DMS153 (cell line): ENCODE results near the gene NPHP3.
"Not testable (repeated sequence)": the region's sequence is repeated elsewhere in the genome, so short reads cannot be mapped to it uniquely, and the experiment has no call there.

Experiments
- DNase-seq: peaks from one replicate; lab custom pipeline; 2025; lab: John Stamatoyannopoulos, UW

NPHP3 gene

DNA sequence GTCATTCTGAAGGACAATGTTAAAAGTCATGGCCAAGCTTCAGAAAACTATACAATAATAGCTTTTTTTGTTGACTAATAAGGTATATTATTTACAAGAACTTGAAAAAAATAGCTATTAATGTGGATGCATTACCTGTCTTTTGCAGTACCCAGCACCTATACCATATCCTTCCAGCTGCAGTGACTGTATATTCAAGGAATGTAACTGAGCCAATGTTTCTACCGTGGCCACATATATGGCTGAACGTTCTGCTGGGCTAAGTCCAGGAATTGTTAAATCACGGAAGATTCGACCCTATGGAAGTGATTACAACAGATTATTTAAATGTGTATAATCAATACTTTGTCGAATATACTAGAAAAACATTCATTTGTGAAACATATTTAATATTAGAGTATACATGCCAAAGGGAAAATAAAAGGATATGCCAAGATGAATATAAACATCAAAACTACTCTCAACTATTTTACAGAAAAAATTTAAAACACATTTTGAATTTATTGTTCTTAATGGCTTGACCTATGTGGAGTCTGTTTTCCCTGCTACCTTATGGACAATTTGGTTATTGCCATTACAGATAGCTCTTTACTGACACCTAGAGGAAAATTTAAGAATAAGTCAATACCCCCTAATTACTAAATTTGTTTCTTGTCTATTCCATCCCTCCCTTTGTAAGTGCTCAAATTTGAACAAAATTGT lies 80.2 kb downstream of the NPHP3 start:
- DNase-seq, result peak; percentile 27

GRCh38 chr3:132641427-132641826 lies 80.8 kb downstream of the NPHP3 start:
- not testable (repeated sequence) for DNase-seq

DNA sequence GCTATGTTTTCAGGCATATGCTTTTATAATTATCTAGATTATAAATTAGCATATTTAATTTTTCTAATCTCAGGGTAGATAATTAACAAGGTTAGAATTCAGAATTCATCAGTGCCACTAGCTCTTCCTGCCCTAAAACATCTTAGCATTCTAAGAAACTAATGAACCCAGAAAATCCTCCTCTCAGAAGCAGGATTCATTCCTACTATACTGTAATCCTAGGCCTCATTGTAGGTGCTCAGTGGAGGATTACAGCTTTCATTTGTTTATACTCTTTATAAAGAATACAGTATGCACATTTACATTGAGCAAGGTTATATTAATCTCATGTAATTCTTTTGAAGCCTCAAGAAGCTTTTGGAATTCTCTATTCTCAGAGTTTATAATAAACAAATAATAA lies 83.5 kb downstream of the NPHP3 start:
- DNase-seq, result no peak

DNA sequence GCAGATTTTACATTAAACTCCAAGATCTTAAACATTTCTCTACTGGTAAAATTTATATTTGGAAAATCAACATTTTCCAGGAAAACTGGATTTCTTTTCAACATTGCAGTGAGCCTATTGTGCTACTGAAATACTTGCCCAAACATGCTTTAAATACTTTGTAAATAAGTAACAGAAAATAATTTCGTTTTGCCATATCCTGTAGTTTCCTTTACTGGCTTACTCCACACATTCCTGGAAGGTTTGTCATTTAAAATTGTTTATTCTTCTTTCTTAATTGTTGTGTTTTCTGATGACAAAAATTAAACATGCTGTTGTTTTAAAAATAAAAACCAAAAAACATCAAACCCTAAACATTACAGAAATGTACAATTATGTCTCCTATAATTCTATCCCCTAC lies 84.6 kb downstream of the NPHP3 start:
- no peak for DNase-seq

- DNase-seq, result no peak
These were observed 87.2 kb downstream of the NPHP3 start for GRCh38 chr3:132635052-132635451.
